ENCODE measurements around the gene ZNF564.
"Not testable (repeated sequence)": the region's sequence is repeated elsewhere in the genome, so short reads cannot be mapped to it uniquely, and the experiment has no call there.

ZNF564 gene

DNA sequence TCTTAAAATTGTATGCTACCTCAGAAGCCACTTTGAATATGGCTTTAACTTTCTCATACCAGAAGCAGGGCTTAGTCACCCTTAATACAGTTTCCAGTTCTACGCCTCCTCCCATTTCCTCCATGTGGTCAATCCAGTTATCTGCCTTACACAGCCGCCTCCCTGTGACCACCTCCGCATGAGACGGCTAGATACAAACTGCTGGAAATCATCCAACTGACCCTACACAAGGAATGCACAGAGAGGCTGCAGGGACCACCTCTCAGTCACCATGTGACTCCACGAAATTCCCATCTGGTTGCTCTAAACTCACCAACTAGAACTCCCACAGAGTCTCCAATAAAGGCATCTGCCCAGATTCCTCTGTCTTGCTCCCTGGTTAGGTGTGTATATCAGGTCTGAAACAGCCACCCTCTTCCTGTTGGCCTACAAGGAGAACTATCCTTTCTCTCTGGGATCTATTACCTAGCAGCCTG, 6.8 kb downstream of the ZNF564 start:
- TF ChIP-seq ZNF274 (IDR thresholded peaks at IDR 0.05; ENCODE audit: low read depth, low read length), result no peak

DNA sequence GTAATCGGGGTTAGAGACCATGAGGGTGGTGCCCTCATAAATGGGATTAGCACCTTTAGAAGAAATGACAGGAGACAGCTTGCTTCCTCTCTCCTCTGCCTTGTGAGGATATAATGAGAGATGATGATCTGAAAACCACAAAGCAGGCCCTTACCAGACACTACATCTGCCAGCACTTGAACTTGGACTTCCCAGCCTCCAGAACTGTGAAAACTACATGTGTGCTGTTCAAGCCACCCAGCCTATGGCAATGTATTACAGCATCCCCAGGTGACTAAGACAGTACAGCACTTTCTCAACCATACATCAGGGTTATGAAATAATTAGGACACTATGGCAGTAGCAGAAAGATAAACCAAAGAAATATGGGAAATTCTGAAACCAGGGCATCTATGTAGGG, 7.4 kb downstream of the ZNF564 start:
- no peak for TF ChIP-seq ZNF274 (IDR thresholded peaks at IDR 0.05; ENCODE audit: low read depth, low read length)
- no peak overlapping the region for H3K4me3 ChIP-seq (ENCODE audit: low read length)

More for the DNA sequence above, 6.8 kb downstream of the ZNF564 start:
- H3K4me3 ChIP-seq (ENCODE audit: low read length), result no peak overlapping the region

DNA sequence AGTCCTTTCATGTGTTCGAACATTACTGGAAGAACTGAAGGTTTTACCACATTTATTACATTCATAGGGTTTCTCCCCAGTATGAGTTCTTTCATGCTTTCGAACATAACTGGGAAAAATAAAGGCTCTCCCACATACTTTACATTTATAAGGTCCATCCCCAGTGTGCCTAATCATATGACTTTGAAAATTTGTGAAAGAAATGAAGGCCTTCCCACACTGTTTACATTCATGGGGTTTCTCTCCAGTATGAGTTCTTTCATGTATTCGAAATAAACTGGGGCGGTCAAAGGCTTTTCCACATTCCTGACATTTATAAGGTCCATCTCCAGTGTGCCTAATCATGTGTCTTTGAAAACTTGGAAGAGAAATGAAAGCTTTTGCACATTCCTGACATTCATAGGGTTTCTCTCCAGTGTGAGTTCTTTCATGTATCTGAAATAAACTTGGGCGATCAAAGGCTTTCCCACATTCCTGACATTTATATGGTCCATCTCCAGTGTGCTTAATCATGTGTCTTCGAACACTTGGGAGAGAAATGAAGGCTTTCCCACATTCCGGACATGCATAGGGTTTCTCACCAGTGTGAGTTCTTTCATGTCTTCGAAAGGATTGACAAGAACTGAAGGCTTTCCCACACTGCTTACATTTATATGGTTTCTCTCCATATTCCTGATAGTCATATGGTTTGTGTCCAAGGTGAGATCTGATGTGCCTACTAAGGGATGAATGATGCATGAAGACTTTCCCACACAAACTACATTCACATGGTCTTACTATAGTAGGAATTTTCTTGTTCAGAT, 24.0 kb downstream of the ZNF564 start:
- H3K4me3 ChIP-seq (ENCODE audit: low read length), result no peak overlapping the region
- TF ChIP-seq ZNF274 (IDR thresholded peaks at IDR 0.05; ENCODE audit: low read depth, low read length), result peak; percentile 95

DNA sequence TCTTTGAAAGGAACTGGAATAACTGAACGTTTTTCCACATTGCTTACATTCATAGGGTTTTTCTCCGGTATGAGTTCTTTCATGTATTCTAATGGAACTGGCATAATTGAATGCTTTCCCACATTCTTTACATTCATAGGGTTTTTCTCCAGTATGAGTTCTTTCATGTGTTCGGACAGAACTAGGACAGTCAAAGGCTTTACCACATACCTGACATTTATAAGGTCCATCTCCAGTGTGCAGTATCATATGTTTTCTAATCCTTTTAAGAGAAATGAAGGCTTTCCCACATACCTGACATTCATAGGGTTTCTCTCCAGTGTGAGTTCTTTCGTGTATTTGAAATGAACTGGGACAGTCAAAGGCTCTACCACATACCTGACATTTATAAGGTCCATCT, 24.7 kb downstream of the ZNF564 start:
- TF ChIP-seq ZNF274 (IDR thresholded peaks at IDR 0.05; ENCODE audit: low read depth, low read length), result no peak
- no peak overlapping the region for H3K4me3 ChIP-seq (ENCODE audit: low read length)

DNA sequence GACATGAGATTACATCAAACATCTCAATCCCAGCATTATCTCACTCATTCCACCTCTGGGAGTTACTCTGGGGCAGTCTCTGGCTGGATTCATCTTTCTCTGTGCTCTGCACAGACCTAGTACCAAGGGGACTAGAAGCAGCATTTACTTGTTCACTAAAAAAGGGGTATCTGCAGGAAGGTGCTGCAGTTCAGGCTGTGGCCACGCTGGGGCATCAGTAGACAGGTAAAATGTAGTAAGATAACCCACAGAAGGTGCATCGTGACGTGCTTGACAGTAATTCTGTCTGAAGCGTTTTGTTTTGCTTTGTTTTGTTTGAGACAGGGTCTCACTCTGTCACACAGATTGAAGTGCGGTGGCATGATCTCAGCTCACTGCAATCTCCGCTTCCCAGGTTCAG, 29.3 kb downstream of the ZNF564 start:
- no peak for TF ChIP-seq ZNF274 (IDR thresholded peaks at IDR 0.05; ENCODE audit: low read depth, low read length)
- no peak overlapping the region for H3K4me3 ChIP-seq (ENCODE audit: low read length)

DNA sequence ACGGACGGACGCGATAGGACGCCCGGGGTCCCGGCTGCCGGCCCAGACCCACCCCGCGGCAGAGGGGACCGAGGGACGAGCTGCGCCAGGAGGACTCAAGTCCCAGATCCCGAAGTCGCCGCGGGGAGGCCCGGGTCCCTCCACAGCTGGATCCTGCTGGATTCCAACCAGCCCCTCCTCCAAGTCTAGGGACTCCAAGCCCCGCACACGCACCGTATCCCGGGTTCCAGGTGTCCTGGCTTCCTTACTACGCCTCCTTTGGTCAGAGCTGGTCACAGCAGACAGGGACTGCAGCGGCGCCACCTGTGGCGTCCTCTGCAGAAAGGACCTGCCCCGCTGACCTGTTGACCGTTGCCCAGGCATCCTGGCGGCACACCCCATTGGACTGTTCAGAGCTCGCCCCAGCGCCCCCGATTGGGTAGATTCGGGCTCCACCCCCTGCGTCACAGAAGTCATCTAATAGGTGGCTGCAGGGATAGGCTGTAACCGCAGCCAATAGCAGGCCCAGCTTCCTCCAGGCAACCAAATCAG, 37.7 kb downstream of the ZNF564 start:
- no peak for TF ChIP-seq ZNF274 (IDR thresholded peaks at IDR 0.05; ENCODE audit: low read depth, low read length)

DNA sequence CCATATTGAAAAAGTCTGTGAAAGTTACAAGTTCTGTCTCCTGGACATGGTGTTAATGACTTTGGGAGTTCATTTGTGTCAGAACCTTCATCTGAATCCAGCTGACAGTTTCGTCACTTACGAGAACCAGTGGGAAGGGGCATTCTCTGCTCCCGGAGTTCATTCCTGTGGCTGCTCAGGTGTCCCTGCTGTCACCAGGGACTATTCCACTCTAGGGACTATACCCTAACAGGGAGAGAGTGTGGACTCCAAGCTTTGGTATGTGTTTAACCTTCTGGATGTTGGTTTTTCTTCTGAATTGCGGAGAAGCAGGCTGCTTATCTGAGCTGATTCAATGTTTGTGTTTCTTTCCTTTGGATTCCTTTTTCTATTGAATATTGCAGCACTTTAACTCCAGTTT, 54.2 kb downstream of the ZNF564 start:
- no peak for TF ChIP-seq ZNF274 (IDR thresholded peaks at IDR 0.05; ENCODE audit: low read depth, low read length)
- H3K4me3 ChIP-seq (ENCODE audit: low read length), result no peak overlapping the region

More for the DNA sequence above, 37.7 kb downstream of the ZNF564 start:
- H3K4me3 ChIP-seq (ENCODE audit: low read length), result no peak overlapping the region

DNA sequence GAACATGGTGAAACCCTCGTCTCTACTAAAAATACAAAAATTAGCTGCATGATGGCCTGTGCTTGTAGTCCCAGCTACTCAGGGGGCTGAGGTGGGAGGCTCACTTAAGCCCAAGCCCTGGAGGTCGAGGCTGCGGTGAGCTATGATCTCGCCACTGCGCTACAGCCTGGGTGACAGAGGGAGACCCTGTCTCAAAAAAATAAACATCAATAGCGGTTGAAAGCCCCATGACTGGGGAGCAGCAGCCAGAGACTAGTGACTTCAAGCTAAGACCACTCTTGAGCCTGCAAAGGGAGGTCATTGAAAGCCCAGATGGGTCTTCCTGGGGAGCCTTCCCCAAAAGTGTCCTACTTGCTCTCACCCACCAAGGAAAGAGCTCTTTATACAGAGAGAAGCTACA, 54.8 kb downstream of the ZNF564 start:
- no peak overlapping the region for H3K4me3 ChIP-seq (ENCODE audit: low read length)
- no peak for TF ChIP-seq ZNF274 (IDR thresholded peaks at IDR 0.05; ENCODE audit: low read depth, low read length)

DNA sequence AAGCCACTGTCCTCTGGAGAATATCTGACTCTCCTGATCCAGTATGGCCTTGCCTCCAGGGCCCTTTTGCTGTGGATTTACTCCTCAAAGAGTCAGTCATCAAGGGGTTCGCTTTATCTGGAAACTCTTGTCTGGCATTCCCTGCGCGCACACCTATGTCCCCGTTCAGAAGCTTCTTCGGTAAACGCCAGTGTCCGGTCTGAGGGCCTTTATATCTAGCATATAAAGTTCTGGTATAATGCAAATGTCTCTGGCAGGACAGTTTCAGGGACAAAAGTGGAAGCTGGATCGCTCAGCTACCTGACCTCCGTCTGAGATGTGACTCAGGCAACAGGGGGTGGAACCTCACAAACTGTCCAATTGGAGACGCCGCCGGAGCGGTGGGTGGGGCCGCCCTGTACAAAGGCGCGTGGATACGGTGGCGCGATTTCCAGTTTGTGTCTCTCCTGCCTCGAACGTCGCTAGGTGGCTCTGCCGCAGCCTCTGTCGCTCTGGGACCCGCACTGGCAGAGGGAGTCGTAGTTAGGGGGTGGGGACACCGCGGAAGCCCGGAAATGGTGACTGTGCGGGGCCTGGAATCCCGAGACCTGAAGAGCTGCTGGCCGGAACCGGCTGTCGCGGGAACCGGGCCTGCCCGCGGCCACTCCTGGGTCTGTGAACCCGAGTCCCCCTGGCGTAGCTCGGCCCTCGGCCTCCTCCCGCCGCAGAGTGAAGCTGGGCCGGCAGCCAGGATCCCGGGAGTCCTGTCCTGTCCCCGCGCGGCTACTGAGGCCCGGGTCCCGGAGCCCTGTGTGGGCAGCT, 56.1 kb downstream of the ZNF564 start:
- H3K4me3 ChIP-seq (ENCODE audit: low read length), result peak overlapping the region; percentile 54; the same call in 1 of the 2 replicates

DNA sequence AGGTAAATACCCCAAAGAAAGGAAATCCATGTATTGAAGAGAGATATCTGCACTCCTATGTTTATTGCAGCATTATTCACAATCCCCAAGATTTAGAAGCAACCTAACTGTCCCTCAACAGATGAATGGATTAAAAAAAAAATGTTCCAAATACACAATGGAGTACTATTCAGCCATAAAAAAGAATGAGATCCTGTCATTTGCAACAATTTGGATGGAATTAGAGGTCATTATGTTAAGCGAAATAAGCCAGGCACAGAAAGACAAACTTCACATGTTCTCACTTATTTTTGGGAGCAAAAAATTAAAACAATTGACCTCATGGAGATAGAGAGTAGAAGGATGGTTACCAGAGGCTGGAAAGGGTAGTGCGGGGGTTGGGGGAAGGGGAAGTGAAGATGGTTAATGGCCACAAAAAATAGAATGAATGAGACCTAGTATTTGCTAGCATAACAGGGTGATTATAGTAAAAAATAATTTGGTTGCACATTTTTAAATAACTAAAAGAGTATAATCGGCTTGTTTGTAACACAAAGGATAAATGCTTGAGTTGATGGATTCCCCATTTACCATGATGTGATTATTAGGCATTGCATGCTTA, 56.9 kb downstream of the ZNF564 start:
- H3K4me3 ChIP-seq (ENCODE audit: low read length), result no peak overlapping the region
- TF ChIP-seq ZNF274 (IDR thresholded peaks at IDR 0.05; ENCODE audit: low read depth, low read length), result no peak

More for the DNA sequence above, 56.1 kb downstream of the ZNF564 start:
- TF ChIP-seq ZNF274 (IDR thresholded peaks at IDR 0.05; ENCODE audit: low read depth, low read length), result no peak

DNA sequence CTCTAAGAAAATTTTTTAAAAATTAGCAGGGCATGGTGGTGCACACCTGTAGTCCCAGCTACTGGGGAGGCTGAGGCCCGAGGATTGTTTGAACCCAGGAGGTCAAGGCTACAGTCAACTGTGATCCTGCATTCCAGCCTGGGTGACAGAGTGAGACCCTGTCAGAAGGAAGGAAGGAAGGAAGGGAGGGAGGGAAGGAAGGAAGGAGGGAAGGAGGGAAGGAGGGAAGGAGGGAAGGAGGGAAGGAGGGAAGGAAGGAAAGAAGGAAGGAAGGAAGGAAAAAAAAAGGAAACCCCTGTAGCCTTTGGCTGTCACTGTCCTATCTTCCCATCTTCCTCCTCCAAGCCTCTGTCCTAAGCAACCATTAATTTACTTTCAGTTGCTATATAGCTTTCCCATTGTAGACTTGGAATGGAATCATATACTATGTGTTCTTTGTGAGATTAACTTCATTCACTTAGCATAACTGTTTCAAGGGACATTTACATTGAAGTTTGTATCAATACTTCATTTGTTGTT, 65.0 kb downstream of the ZNF564 start:
- H3K4me3 ChIP-seq (ENCODE audit: low read length), result not testable (repeated sequence)

DNA sequence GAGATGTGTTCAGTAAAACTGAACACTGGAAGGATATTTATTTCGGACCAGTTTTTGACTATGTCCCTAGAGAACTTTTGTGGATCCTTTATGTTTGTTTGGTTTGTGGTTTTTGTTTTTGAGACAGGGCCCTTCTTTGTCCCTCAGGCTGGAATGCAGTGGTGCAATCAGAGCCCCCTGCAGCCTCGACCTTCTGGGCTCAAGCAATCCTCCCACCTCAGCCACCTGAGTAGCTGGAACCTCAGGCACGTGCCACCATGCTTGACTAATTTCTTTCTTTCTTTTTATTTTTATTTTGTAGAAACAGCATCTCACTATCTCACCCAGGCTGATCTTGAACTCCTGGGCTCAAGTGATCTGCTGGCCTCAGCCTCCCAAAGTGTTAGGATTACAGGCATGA, 65.7 kb downstream of the ZNF564 start:
- no peak for TF ChIP-seq ZNF274 (IDR thresholded peaks at IDR 0.05; ENCODE audit: low read depth, low read length)
- H3K4me3 ChIP-seq (ENCODE audit: low read length), result no peak overlapping the region

DNA sequence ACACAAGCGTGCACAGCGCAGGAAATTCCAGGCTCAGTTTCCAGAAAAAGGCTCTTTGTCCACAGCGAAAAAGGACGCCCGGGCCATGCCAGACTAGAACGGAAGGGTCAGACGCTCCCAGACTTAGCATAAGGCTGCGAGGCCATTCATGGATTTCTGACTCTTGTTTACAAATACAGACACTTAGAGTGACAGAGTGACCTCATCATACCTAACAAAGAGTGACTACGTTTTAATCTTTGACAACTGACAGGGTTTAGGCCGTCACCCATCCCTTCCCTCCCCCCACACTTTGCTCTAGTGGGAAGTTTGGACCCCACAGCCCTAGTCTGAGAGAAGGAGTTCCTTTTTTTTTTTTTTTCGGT, 66.2 kb downstream of the ZNF564 start:
- H3K4me3 ChIP-seq (ENCODE audit: low read length), result peak overlapping the region; percentile 61; the same call in 1 of the 2 replicates
- TF ChIP-seq ZNF274 (IDR thresholded peaks at IDR 0.05; ENCODE audit: low read depth, low read length), result no peak

DNA sequence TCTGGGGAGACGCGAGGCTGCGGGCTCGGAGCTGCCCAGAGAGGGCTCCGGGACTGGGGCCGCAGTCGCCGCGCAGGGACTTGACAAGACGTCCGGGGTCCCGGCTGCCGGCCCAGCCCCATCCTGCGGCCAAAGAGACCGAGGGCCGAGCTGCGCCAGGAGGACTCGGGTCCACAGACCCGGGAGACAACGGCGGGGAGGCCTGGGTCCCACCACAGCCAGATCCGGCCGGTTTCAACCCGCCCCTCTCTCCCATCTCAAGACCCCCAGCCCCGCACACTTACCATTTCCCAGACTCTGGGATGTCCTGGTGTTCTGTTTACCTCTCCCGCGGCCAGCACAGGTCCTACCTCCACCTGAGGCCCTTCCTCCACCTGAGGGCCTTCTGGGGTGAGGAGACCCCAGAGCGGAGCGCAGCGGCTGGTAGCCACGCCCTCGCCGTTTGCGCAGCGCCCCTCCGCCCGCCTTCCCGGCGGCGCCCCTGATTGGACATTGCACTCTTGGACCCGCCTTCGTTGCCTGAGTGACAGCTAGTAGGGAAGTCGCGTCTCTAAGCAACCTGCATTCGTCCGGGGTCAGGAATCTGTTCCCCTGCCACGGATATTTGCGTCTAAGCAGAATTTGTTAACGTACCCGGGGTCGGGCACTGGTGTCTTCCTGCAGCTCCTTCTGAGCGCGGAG, 66.8 kb downstream of the ZNF564 start, which contains the start of gene ZNF709:
Gene ZNF709, minus strand, starts transcription at position 446 of the 681 bp plus-strand sequence. Its CDS starts 159 bp downstream, at position 287.
- peak within 1 kb of the TSS; percentile 61 for H3K4me3 ChIP-seq (ENCODE audit: low read length)

More for the DNA sequence above, 66.8 kb downstream of the ZNF564 start, which contains the start of gene ZNF709:
- TF ChIP-seq ZNF274 (IDR thresholded peaks at IDR 0.05; ENCODE audit: low read depth, low read length), result no peak
